Adrenal gland (tissue), 12 donors: ENCODE results near the gene ARHGEF40. TPM values are rescaled to one million over a fixed set of nuclear protein-coding genes. Genes with fewer than 3 reads are reported as not detected.

Experiments
- DNase-seq, 7 donors: peaks; one replicate each; pipeline ENCODE4 v3.0.0-alpha.2; 2019 to 2020
- H3K27ac ChIP-seq, 5 donors: fragments of 200-600 bp; sonication (generic) in 4 of 5; 1 replicate in 3 of 5; 2 replicates in 2 of 5; pipeline versions ENCODE4 v1.5.1 to v1.8.0; 2016 to 2020; ENCODE audit warnings: mild to moderate bottlenecking in 1 of 5
- H3K27me3 ChIP-seq: fragments of 200-600 bp; 2 replicates; pipeline ENCODE4 v1.8.0; 2021
- H3K36me3 ChIP-seq, 2 donors: fragments of 200-600 bp; replicated peaks in 1 of 2; 1 replicate in 1 of 2; 2 replicates in 1 of 2; pipeline versions ENCODE4 v1.5.1 to v1.8.0; 2018 to 2022
- H3K4me1 ChIP-seq, 2 donors: fragments of 200-600 bp; replicated peaks in 1 of 2; 1 replicate in 1 of 2; 2 replicates in 1 of 2; pipeline versions ENCODE4 v1.5.1 to v1.8.0; 2018 to 2021
- H3K4me3 ChIP-seq, 4 donors: fragments of 200-600 bp; sonication (generic) in 3 of 4; one replicate each; pipeline ENCODE4 v1.5.1; 2016 to 2018
- H3K9me3 ChIP-seq, 3 donors: fragments of 200-600 bp; sonication (generic) in 1 of 3; replicated peaks in 1 of 3; 1 replicate in 2 of 3; 2 replicates in 1 of 3; pipeline versions ENCODE4 v1.5.1 to v1.8.0; 2016 to 2021
- CTCF ChIP-seq, 6 experiments: fragments of 450-650 bp in 4 of 6; fragments of 200-600 bp in 2 of 6; sonication (generic) in 1 of 6; IDR thresholded peaks; 1 replicate in 5 of 6; 2 replicates in 1 of 6; pipeline versions ENCODE4 v1.5.1 to v1.8.0; 2016 to 2021; ENCODE audit warnings: antibody characterized with exemption in 6 of 6, mild to moderate bottlenecking in 2 of 6, moderate library complexity in 1 of 6
- POLR2A ChIP-seq, 2 donors: fragments of 450-650 bp; IDR thresholded peaks; one replicate each; pipeline ENCODE4 v1.6.1; 2017; ENCODE audit warnings: antibody characterized with exemption in 2 of 2, mild to moderate bottlenecking in 2 of 2, moderate library complexity in 1 of 2
- WGBS, 4 donors: extraction: QIAGEN DNeasy Blood & Tissue Kit in 2 of 4; methylation state at CpG; one replicate each; pipeline versions ENCODE4 v1.1.5 to v1.1.7; 2013 to 2017; 5-methylcytosine and 5-hydroxymethylcytosine counted together
- intact Hi-C, 2 donors: fragments of 100-400 bp; cut with DNase I; formaldehyde crosslinking; loops; one replicate each; pipeline versions ENCODE4 v1.14.1 to v1.15.0; 2022 to 2023
- polyA plus RNA-seq, 3 donors: library from polyadenylated mRNA; stranded (reverse); fragments of 200-250 nt in 2 of 3; fragments of 350-450 nt in 1 of 3; fragmentation: Illumina TruSeq in 1 of 3; extraction: RNeasy Lipid Tissue Mini Kit (QIAGEN cat#74804) in 1 of 3; gene quantifications; one replicate each; pipeline ENCODE4 v1.2.3, GENCODE V29; 2013 to 2014
- total RNA-seq, 9 donors: library from RNA; depleted of rRNA in 4 of 9; stranded (reverse); fragments of >200 nt in 4 of 9; fragments of 120-200 nt in 1 of 9; fragmentation: NEBNext Ultra II Directional in 1 of 9; extraction: Animal tissue kit (Norgen Biotek cat#: 25700) in 1 of 9; gene quantifications; one replicate each; pipeline versions ENCODE4 v1.1.0 to v1.2.4, GENCODE V29; 2013 to 2023
- donor health status: healthy with polysubstance abuse.
- donor health status: Bipolar disorder and iron deficiency.
- donor health status: DM: yes; HTN: yes; CAD: no.
- donor health status: DM: no; HTN: no; CAD: no.
- donor health status: DM: no; HTN: no; CAD: no.
- donor health status: DM: yes; HTN: yes; CAD: no.

ARHGEF40 gene
- total and polyA plus RNA-seq, 12 donors, result 48.7 to 258 (median 134) TPM

DNA sequence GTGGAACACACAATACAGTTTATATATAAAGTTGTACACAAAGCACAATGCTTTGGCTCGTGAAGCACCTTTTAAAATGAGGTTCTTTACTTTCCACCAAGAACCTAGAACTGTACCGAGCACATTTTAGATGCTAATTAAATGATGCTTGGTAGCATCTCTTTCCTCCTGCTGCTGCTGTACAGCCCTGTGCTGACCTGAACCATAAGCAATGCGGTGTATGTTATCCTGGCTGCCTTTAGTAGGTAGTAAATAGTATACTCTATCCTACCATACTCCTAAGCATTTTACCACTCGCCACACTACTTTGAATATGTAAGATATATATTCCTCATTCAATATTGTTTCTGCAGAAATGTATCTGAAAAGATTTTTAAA, 15.3 kb upstream of the ARHGEF40 start:
- TF ChIP-seq POLR2A (IDR thresholded peaks at IDR 0.05) (no peak), CTCF (IDR thresholded peaks at IDR 0.05) (no peak)
- Histone ChIP-seq H3K4me3 (no peak overlapping the region), H3K36me3 (no peaks in the 10 kb centered on the region), H3K9me3 (no peaks in the 10 kb centered on the region), H3K4me1 (peaks cover 0 to 8% of the 10 kb centered on the region in 2 donors), H3K27me3 (no peaks in the 10 kb centered on the region), H3K27ac (no peak overlapping the region)
- DNase-seq, result no peak
- 75 to 94% (median 86%) methylated on average over 4 of the region's 4 CpGs for WGBS, 4 donors
- intact Hi-C loops, result no loop called here

- no peak overlapping the region for H3K27ac ChIP-seq
- 76 to 84% (median 80%) methylated on average over 5 of the region's 5 CpGs for WGBS, 4 donors
- intact Hi-C loops, result no loop called here
- DNase-seq, result no peak
- TF ChIP-seq CTCF (IDR thresholded peaks at IDR 0.05) (no peak), POLR2A (IDR thresholded peaks at IDR 0.05) (no peak)
- peaks cover 0 to 6% of the 10 kb centered on the region in 2 donors for H3K4me1 ChIP-seq
- H3K4me3 ChIP-seq, result no peak overlapping the region
- no peaks in the 10 kb centered on the region for H3K27me3 ChIP-seq
- no peaks in the 10 kb centered on the region for H3K36me3 ChIP-seq
- no peaks in the 10 kb centered on the region for H3K9me3 ChIP-seq
These were observed 14.5 kb upstream of the ARHGEF40 start for GRCh38 chr14:21055432-21056117.

DNA sequence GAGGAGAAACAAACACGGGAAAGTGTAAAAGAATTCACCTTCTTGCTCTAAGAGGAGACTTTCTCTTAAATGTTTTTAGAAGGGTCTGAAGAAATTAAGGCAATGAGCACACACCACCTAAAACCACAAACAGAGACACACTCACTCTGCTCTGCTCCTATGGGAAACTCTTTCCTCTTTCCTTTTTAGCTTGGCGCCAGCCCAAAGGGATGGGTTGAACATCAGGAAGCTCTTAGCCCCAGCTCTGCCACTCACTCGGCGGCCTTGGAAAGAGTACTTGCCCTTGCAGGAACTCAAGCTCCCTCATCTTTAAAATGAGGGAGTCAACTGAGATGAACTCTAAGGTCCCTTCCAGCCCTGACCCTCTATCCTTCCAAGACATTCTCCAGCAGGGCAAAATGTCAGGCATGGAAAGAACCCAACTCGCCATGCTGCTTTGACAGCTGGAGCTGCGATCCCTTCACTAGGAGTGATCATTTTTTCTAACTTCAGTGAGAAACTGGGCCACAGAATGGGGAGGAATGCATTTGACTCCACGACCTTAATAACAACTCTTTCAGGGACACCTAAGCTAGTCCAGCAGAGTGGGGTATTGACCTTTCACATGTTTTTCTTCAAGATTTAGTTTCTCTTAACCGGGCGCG, 13.5 kb upstream of the ARHGEF40 start:
- intact Hi-C loops, result no loop called here
- no peak for TF ChIP-seq CTCF (IDR thresholded peaks at IDR 0.05)
- no peak for TF ChIP-seq POLR2A (IDR thresholded peaks at IDR 0.05)
- no peak overlapping the region for H3K27ac ChIP-seq
- WGBS, 4 donors, result 74 to 84% (median 77%) methylated on average over 10 of the region's 10 CpGs
- H3K36me3 ChIP-seq, result no peaks in the 10 kb centered on the region
- H3K27me3 ChIP-seq, result no peaks in the 10 kb centered on the region
- no peaks in the 10 kb centered on the region for H3K9me3 ChIP-seq
- DNase-seq, result no peak
- H3K4me1 ChIP-seq, result peaks cover 0 to 6% of the 10 kb centered on the region in 2 donors
- H3K4me3 ChIP-seq, result no peak overlapping the region

- 68 to 95% (median 76%) methylated on average over 4 to 8 of the region's 8 CpGs for WGBS, 4 donors
- intact Hi-C loops, result no loop called here
- H3K27me3 ChIP-seq, result no peaks in the 10 kb centered on the region
These were observed 12.1 kb upstream of the ARHGEF40 start, which contains the start of gene RNASE8 for GRCh38 chr14:21057803-21058675. Gene RNASE8 (plus strand): TSS chr14:21057822. CDS start chr14:21057893, 71 bp downstream.

More at GRCh38 chr14:21057803-21058675, 12.1 kb upstream of the ARHGEF40 start, which contains the start of gene RNASE8:
- Histone ChIP-seq H3K4me3 (no peak within 1 kb of the TSS), H3K9me3 (no peaks in the 10 kb centered on the region), H3K27ac (no peak within 1 kb of the TSS), H3K4me1 (peaks cover 4 to 6% of the 10 kb centered on the region in 2 donors), H3K36me3 (no peaks in the 10 kb centered on the region)
- TF ChIP-seq POLR2A (IDR thresholded peaks at IDR 0.05) (no peak), CTCF (IDR thresholded peaks at IDR 0.05) (peak in 1 of 6 experiments; percentile 25)
- no peak for DNase-seq
